BJ (cell line): ENCODE data around the gene XYLT1. TPM values are rescaled to one million over a fixed set of nuclear protein-coding genes. Genes with fewer than 3 reads are reported as not detected.

Source experiments
- CTCF ChIA-PET: fragments of 350-600 bp; formaldehyde crosslinking; extraction: SDS; loops from one replicate; lab custom pipeline; 2021; ENCODE audit warnings: antibody characterized with exemption, inconsistent platforms; lab: Yijun Ruan, JAX
- POLR2A ChIA-PET: fragments of 300-600 bp; sonication (Branson Sonifier 250); formaldehyde crosslinking; extraction: SDS; loops from one replicate; lab custom pipeline; 2021; ENCODE audit warnings: antibody characterized with exemption; lab: Charles Lee
- DNase-seq: peaks from one replicate; pipeline ENCODE4 v3.0.0-alpha.2; 2011; ENCODE audit warnings: low read depth
- H3K27me3 ChIP-seq: 2 replicates; pipeline ENCODE4 v1.6.0; 2011; ENCODE audit warnings: low read length; ENCODE audit not compliant: control insufficient read depth, insufficient read depth
- H3K36me3 ChIP-seq: 2 replicates; pipeline ENCODE4 v1.5.1; 2011; ENCODE audit warnings: low read length; ENCODE audit not compliant: control insufficient read depth, insufficient read depth
- H3K4me3 ChIP-seq: 2 replicates; pipeline ENCODE4 v1.5.1; 2011; ENCODE audit warnings: low read depth, mild to moderate bottlenecking, control low read depth, low read length
- polyA plus RNA-seq: library from polyadenylated mRNA; depleted of rRNA; stranded (reverse); fragments of >200 nt; gene quantifications from 2 replicates; pipeline ENCODE4 v1.2.3, GENCODE V29; 2011
- TF ChIP-seq, protein P1 (sequence below): IDR thresholded peaks from 2 replicates; pipeline ENCODE4 v1.5.1; 2011; ENCODE audit warnings: low read depth, mild to moderate bottlenecking, control low read depth, inconsistent platforms, low read length, moderate library complexity; ENCODE audit not compliant: insufficient read depth

The XYLT1 gene
- polyA plus RNA-seq, 1 experiment, result 15.9 TPM

DNA sequence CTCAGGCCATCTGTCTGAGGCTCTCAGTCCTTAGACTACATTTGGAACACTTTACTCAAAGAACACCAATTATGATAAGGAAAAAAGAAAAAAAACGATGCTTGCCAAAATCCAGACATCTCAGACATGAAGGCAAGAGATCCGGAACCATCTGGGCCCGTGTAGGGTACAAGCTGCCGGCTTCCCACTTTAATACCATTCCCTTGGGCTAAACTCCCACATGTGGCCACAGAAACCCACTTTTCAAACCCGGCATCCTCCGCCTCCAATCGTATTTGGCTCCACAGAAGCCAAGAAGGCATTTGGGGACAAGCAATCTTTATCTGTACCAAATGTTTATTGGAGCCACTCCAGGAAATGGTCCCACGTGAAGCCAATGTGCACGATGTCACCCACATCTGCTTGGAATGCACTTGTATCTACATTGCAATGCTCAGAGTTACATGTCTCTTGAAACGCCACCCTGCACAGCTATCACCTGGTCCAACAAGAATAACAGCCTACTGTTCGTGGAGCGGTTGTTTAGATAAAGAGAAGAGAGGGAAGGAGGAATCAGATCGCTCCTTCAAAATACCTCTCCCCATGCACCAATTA, 33.5 kb downstream of the XYLT1 start:
- Histone ChIP-seq H3K27me3 (no peaks in the 10 kb centered on the region), H3K36me3 (no peaks in the 10 kb centered on the region), H3K4me3 (no peak overlapping the region)
- CTCF ChIA-PET, result interaction anchor here (1.1 to 1.7 kb wide), 3 partner anchors 17 to 31 kb away, joined by 3 to 4 read pairs (median 4); no protein-coding TSS in a partner anchor
- no peak for DNase-seq
- TF ChIP-seq, protein P1, sequence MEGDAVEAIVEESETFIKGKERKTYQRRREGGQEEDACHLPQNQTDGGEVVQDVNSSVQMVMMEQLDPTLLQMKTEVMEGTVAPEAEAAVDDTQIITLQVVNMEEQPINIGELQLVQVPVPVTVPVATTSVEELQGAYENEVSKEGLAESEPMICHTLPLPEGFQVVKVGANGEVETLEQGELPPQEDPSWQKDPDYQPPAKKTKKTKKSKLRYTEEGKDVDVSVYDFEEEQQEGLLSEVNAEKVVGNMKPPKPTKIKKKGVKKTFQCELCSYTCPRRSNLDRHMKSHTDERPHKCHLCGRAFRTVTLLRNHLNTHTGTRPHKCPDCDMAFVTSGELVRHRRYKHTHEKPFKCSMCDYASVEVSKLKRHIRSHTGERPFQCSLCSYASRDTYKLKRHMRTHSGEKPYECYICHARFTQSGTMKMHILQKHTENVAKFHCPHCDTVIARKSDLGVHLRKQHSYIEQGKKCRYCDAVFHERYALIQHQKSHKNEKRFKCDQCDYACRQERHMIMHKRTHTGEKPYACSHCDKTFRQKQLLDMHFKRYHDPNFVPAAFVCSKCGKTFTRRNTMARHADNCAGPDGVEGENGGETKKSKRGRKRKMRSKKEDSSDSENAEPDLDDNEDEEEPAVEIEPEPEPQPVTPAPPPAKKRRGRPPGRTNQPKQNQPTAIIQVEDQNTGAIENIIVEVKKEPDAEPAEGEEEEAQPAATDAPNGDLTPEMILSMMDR, result no peak
- POLR2A ChIA-PET, result no interaction called here

DNA sequence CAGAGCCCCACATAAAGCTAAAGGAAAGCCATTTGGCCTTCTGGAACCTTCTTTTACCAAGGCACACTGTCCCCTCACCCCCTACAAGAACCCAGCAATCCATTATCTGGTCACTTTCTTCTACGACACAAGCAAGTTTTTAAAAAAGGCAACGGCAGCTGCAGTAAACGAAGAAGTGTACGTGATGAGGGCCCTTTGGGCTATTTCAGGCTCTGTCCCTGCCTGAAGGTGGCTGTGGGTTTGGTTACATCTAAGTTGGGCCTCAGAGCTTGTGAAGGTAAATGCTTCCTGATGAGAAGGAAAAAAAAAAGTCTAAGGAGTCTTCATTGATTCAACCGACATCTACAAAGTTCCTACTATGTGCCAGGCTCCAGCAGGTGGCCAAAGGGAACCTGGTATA, 35.4 kb downstream of the XYLT1 start:
- DNase-seq, result no peak
- POLR2A ChIA-PET, result no interaction called here
- Histone ChIP-seq H3K4me3 (no peak overlapping the region), H3K36me3 (no peaks in the 10 kb centered on the region), H3K27me3 (no peaks in the 10 kb centered on the region)
- TF ChIP-seq, protein P1, result no peak
- CTCF ChIA-PET, result interaction anchor here (0.6 kb wide), 1 partner anchor 31 kb away, joined by 3 read pairs; no protein-coding TSS in a partner anchor

DNA sequence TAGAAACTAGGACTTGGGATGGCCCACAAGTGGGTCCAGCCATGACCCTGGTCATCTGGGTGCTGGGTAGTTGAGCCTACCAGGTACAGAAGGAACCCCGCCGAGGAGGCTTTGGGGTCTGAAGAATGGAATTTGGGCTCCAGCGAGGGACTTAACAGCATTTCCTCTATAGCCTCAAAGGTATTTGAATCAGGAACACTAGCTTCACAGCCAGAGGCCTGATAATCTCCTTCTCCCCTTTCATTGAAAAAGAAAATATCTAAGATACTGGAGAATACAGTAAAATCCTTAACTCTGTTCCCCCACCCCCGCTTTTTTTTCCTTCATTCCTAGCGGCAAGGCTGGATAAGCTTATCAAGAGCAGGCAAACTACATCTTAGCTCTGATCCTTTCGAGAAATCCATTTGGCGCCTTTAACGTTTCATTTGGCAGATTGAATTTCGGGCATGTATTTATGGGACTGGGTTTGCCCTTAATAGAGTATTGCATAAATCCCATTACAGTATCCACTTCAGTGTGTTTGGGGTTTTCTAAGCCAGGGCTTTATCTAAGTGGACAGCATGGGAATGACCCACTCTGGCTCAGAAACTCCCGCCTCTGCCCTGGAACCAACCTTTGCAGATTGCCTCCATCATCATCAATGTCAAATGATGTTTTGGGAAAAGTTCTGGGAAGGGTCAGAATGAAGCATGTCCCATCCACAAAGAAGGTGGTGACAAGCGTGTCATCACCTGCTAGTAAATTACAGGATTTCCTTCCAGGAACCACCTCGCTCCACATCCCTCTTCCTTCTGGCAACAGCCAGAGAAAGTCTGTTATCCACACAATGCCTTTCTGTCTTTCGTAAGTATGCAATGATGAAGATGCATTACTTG, 36.9 kb downstream of the XYLT1 start:
- POLR2A ChIA-PET, result no interaction called here
- TF ChIP-seq, protein P1, result no peak
- no peak for DNase-seq
- Histone ChIP-seq H3K4me3 (no peak overlapping the region), H3K36me3 (no peaks in the 10 kb centered on the region), H3K27me3 (no peaks in the 10 kb centered on the region)
- CTCF ChIA-PET, result interaction anchor here (1.4 kb wide), 1 partner anchor 89 kb away, joined by 3 read pairs; no protein-coding TSS in a partner anchor

DNA sequence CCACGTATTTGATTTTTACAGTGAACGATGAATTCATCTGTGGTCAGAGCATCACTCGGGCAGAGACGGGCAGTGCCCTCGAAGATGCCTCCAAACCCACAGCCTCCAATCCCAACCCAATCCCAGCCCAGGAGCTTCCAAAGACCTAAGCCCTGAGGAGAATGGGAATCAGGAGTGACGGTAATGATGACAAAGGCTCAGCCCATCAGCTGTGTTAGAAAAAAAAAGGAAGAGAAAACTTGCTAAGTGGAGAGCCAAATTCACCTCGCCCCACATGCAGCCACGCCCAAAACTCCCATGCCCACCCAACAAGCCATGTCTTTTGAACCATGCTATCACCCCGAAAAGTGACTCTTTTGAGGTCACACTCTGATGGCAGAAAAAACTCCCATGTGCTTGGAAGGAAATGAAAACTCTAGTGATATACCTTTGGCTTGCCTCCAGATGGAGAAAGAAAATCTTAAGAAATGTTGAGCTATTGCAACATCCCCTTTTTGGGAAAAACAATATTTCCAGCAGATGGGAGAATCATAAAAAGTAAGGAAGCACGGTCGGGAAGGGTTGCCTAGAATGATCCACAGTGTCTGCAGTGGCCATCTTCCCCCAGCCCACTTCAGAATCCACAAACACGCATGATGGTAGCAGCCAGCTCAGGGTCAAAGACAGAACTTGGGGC, 37.7 kb downstream of the XYLT1 start:
- ChIA-PET POLR2A (no interaction called here), CTCF (interaction anchor here (0.9 to 1.4 kb wide), 2 partner anchors 88 to 176 kb away, joined by 3 read pairs; no protein-coding TSS in a partner anchor)
- DNase-seq, result no peak
- Histone ChIP-seq H3K4me3 (no peak overlapping the region), H3K27me3 (no peaks in the 10 kb centered on the region), H3K36me3 (no peaks in the 10 kb centered on the region)
- TF ChIP-seq, protein P1, result no peak
